Fibroblast of peridontal ligament (primary cell): Measurements from ENCODE around the gene SLC38A11.

Experiments
- DNase-seq: peaks from one replicate; pipeline ENCODE4 v3.0.0-alpha.2; 2010; ENCODE audit errors: extremely low read depth

SLC38A11 gene

GRCh38 chr2:164915566-164915965, 39.8 kb downstream of the SLC38A11 start:
- no peak for DNase-seq

GRCh38 chr2:164913640-164914350, 41.5 kb downstream of the SLC38A11 start:
- peak; percentile 64 for DNase-seq

- DNase-seq: no peak
These were observed 42.3 kb downstream of the SLC38A11 start for GRCh38 chr2:164913011-164913410.

GRCh38 chr2:164911832-164912231, 43.5 kb downstream of the SLC38A11 start:
- DNase-seq: no peak

- DNase-seq: no peak
These were observed 45.0 kb downstream of the SLC38A11 start for GRCh38 chr2:164910101-164910899.

- no peak for DNase-seq
These were observed 48.4 kb downstream of the SLC38A11 start for GRCh38 chr2:164906947-164907346.

GRCh38 chr2:164905307-164905706, 50.0 kb downstream of the SLC38A11 start:
- DNase-seq: no peak

- peak; percentile 40 for DNase-seq
These were observed 51.4 kb downstream of the SLC38A11 start for GRCh38 chr2:164903951-164904350.

GRCh38 chr2:164903204-164903603, 52.1 kb downstream of the SLC38A11 start:
- peak; percentile 89 for DNase-seq

- DNase-seq: no peak
These were observed 56.2 kb downstream of the SLC38A11 start for GRCh38 chr2:164899121-164899520.

- peak; percentile 54 for DNase-seq
These were observed 56.9 kb downstream of the SLC38A11 start for GRCh38 chr2:164898475-164898874.

- DNase-seq: no peak
These were observed 57.7 kb downstream of the SLC38A11 start for GRCh38 chr2:164897469-164898260.

GRCh38 chr2:164896634-164897355, 58.5 kb downstream of the SLC38A11 start:
- peak; percentile 42 for DNase-seq

GRCh38 chr2:164896226-164896625, 59.1 kb downstream of the SLC38A11 start:
- DNase-seq: peak; percentile 40

- DNase-seq: no peak
These were observed 63.9 kb downstream of the SLC38A11 start for GRCh38 chr2:164891460-164891859.

- DNase-seq: no peak
These were observed 64.8 kb downstream of the SLC38A11 start for GRCh38 chr2:164890544-164890943.

GRCh38 chr2:164888592-164888991, 66.7 kb downstream of the SLC38A11 start:
- no peak for DNase-seq

GRCh38 chr2:164887434-164888144, 67.7 kb downstream of the SLC38A11 start:
- DNase-seq: no peak

GRCh38 chr2:164882276-164882675, 73.0 kb downstream of the SLC38A11 start:
- DNase-seq: no peak

GRCh38 chr2:164881524-164881923, 73.8 kb downstream of the SLC38A11 start:
- no peak for DNase-seq
